NCI-H187 (cell line): ENCODE measurements around the gene HAPLN3.

Experiments used
- DNase-seq, 2 experiments: peaks; one replicate each; lab custom pipeline; 2025; lab: John Stamatoyannopoulos, UW

The HAPLN3 gene

GRCh38 chr15:88859550-88859949 is 35.8 kb downstream of the HAPLN3 start:
- DNase-seq = no peak

GRCh38 chr15:88858934-88859333 is 36.4 kb downstream of the HAPLN3 start:
- no peak for DNase-seq

- DNase-seq = no peak
Measured at GRCh38 chr15:88852476-88852875, 42.9 kb downstream of the HAPLN3 start.

- DNase-seq = no peak
Measured at GRCh38 chr15:88849376-88850072, 45.8 kb downstream of the HAPLN3 start.

GRCh38 chr15:88848203-88848602 is 47.1 kb downstream of the HAPLN3 start:
- no peak for DNase-seq

- DNase-seq = no peak
Measured at GRCh38 chr15:88847144-88847543, 48.2 kb downstream of the HAPLN3 start.

GRCh38 chr15:88845616-88846015 is 49.7 kb downstream of the HAPLN3 start:
- no peak for DNase-seq

GRCh38 chr15:88844749-88845386 is 50.5 kb downstream of the HAPLN3 start:
- DNase-seq = no peak

- no peak for DNase-seq
Measured at GRCh38 chr15:88843334-88843733, 52.0 kb downstream of the HAPLN3 start.

- no peak for DNase-seq
Measured at GRCh38 chr15:88842156-88842555, 53.2 kb downstream of the HAPLN3 start.

- no peak for DNase-seq
Measured at GRCh38 chr15:88841236-88841635, 54.1 kb downstream of the HAPLN3 start.

GRCh38 chr15:88839961-88840360 is 55.4 kb downstream of the HAPLN3 start:
- DNase-seq = no peak

- no peak for DNase-seq
Measured at GRCh38 chr15:88839146-88839545, 56.2 kb downstream of the HAPLN3 start.

- no peak for DNase-seq
Measured at GRCh38 chr15:88838667-88839066, 56.7 kb downstream of the HAPLN3 start.

- no peak for DNase-seq
Measured at GRCh38 chr15:88835646-88836045, 59.7 kb downstream of the HAPLN3 start.

GRCh38 chr15:88835119-88835518 is 60.2 kb downstream of the HAPLN3 start:
- no peak for DNase-seq

GRCh38 chr15:88834211-88834812 is 61.0 kb downstream of the HAPLN3 start:
- no peak for DNase-seq

- no peak for DNase-seq
Measured at GRCh38 chr15:88833731-88834100, 61.6 kb downstream of the HAPLN3 start.

- DNase-seq = no peak
Measured at GRCh38 chr15:88832820-88833730, 62.3 kb downstream of the HAPLN3 start.

GRCh38 chr15:88830016-88830415 is 65.3 kb downstream of the HAPLN3 start:
- DNase-seq = no peak

GRCh38 chr15:88828791-88829190 is 66.6 kb downstream of the HAPLN3 start:
- no peak for DNase-seq
